Mucosa of gallbladder (tissue), 1 donor: ENCODE data around the gene RPUSD3. TPM values are rescaled to one million over a fixed set of nuclear protein-coding genes. Genes with fewer than 3 reads are reported as not detected.

Experiments used
- DNase-seq: peaks from one replicate; pipeline ENCODE4 v3.0.0-alpha.2; 2020; ENCODE audit warnings: low spot score
- total RNA-seq: library from RNA; stranded (reverse); gene quantifications from one replicate; pipeline ENCODE4 v1.2.1, GENCODE V29; 2021
- donor health status: DM: no; HTN: no; CAD: no.

RPUSD3 gene
- total RNA-seq, 1 donor from 2014 or later, result 37.5 TPM

- no peak for DNase-seq
Measured at GRCh38 chr3:9806688-9807589, 36.9 kb downstream of the RPUSD3 start.

- no peak for DNase-seq
Measured at GRCh38 chr3:9806137-9806536, 37.7 kb downstream of the RPUSD3 start.

GRCh38 chr3:9804996-9805395, 38.8 kb downstream of the RPUSD3 start:
- DNase-seq, result no peak

- DNase-seq, result no peak
Measured at GRCh38 chr3:9803494-9803893, 40.3 kb downstream of the RPUSD3 start.

GRCh38 chr3:9800529-9800928, 43.3 kb downstream of the RPUSD3 start:
- no peak for DNase-seq

- DNase-seq, result no peak
Measured at GRCh38 chr3:9797196-9797945, 46.4 kb downstream of the RPUSD3 start.

GRCh38 chr3:9795207-9795606, 48.6 kb downstream of the RPUSD3 start:
- DNase-seq, result no peak

GRCh38 chr3:9794400-9794799, 49.4 kb downstream of the RPUSD3 start:
- no peak for DNase-seq

- DNase-seq, result no peak
Measured at GRCh38 chr3:9793161-9793781, 50.5 kb downstream of the RPUSD3 start.

- peak; percentile 92 for DNase-seq
Measured at GRCh38 chr3:9792405-9793160, 51.2 kb downstream of the RPUSD3 start, which contains the start of the genes ARPC4 and TADA3. ARPC4 (plus strand) TSS chr3:9793082; CDS start chr3:9793122, 40 bp downstream. TADA3 (minus strand) TSS chr3:9792473; CDS start chr3:9791466, 1,007 bp downstream.

- DNase-seq, result no peak
Measured at GRCh38 chr3:9791790-9792404, 51.9 kb downstream of the RPUSD3 start.

GRCh38 chr3:9791127-9791526, 52.7 kb downstream of the RPUSD3 start:
- no peak for DNase-seq

Other genes with a start within 250 kb of the RPUSD3 start
- 32.7 TPM for gene MTMR14, start 194.5 kb downstream of the RPUSD3 start, total RNA-seq
- 0.37 TPM for gene CPNE9, start 140.2 kb downstream of the RPUSD3 start, total RNA-seq
- 17.3 TPM for gene BRPF1, start 112.3 kb downstream of the RPUSD3 start, total RNA-seq
- 37.6 TPM for gene OGG1, start 94.1 kb downstream of the RPUSD3 start, total RNA-seq
- 30.6 TPM for gene CAMK1, start 74.1 kb downstream of the RPUSD3 start, total RNA-seq
- gene TADA3, start 51.5 kb downstream of the RPUSD3 start, total RNA-seq, result 63.3 TPM
- gene ARPC4, start 50.9 kb downstream of the RPUSD3 start, total RNA-seq, result 137 TPM
- 62.8 TPM for gene TTLL3, start 33.7 kb downstream of the RPUSD3 start, total RNA-seq
- gene CIDEC, start 36.2 kb upstream of the RPUSD3 start, total RNA-seq, result 5.0 TPM
- 30.7 TPM for gene JAGN1, start 46.6 kb upstream of the RPUSD3 start, total RNA-seq
- gene IL17RE, start 58.8 kb upstream of the RPUSD3 start, total RNA-seq, result 91.5 TPM
- 33.3 TPM for gene IL17RC, start 73.1 kb upstream of the RPUSD3 start, total RNA-seq
- gene CRELD1, start 89.8 kb upstream of the RPUSD3 start, total RNA-seq, result 116 TPM
- gene PRRT3, start 108.4 kb upstream of the RPUSD3 start, total RNA-seq, result 6.1 TPM
- gene EMC3, start 142.8 kb upstream of the RPUSD3 start, total RNA-seq, result 73.9 TPM
- 4.5 TPM for gene FANCD2, start 182.4 kb upstream of the RPUSD3 start, total RNA-seq